Measurements from ENCODE around the gene SLC22A31.

Gene SLC22A31

GRCh38 chr16:89164847-89165680 lies 35.3 kb downstream of the SLC22A31 start:
- no peak for DNase-seq

- no peak for DNase-seq
Measured at GRCh38 chr16:89164436-89164835, 35.9 kb downstream of the SLC22A31 start.

GRCh38 chr16:89163297-89163696 lies 37.0 kb downstream of the SLC22A31 start:
- DNase-seq, result no peak

- no peak for DNase-seq
Measured at GRCh38 chr16:89161763-89162713, 38.3 kb downstream of the SLC22A31 start.

DNA sequence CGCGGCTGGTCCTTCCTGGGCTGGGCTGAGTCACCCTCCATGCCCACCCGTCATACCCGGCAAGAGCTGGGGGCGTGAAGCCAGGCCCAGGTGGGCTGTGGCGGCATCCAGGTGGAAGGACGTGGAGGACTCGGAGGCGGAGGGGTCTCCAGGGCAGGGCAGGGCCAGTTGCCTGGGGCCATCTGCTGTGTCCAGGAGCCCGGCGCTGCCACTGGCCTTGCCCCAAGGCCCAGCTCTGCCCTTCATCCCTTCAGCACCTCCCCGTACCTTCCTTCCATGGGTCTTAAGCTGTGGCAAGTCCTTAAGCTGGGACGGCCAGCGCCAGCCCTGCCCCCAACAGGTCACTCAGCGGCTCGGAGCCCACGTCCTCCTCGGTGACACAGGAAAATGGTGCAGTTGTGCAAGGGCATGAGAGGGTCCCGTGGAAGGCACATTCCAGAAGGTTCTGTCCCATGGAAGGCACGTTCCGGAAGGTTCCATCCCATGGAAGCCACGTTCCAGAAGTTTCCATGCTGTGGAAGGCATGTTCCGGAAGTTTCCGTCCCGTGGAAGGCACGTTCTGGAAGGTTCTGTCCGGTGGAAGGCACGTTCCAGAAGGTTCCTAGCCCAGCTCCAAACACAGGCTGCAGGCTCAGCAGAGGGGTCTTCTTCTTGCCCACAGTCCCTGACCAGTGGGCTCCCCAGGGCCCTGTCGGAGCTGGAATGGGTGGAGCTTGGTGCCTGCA lies 39.2 kb downstream of the SLC22A31 start:
- no peak for DNase-seq

- DNase-seq, result no peak
Measured at GRCh38 chr16:89159850-89160354, 40.4 kb downstream of the SLC22A31 start.

DNA sequence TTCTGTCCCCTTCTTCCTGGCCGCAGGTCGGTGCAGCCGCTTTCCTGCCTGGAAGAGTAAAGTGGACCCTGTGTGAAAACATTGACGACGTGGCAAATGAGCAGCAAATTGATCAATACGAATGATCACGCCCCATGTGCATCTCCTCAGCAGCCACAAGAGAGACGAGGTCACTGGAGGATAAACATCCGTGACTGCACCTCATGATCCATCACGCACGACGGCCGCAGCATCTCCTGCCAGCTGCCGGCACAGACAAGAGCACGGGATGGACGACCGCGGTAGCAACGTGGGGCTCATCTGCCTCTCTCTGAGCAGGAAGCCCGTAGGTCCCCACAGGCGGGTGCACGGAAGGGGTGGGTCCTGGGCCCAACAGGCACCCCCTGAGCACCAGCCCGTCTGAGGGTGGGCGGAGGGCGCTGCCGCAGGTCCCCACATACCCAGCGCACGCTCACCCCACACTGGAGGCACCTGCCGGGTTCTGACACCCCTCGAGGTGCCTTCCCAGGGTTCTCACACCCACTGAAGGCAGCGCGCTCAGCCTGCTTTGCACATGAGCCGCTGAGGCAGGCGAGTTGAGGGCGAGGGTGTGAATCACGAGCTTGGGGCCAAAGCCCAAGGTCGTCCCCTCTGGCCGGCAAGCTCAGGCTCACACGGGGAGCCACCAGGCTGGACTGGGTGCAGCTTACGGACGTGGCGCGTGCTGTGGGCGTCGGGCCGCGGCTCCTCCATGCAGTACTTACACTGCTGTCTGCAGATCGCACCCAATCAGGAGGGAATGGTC lies 41.1 kb downstream of the SLC22A31 start:
- DNase-seq, result no peak

DNA sequence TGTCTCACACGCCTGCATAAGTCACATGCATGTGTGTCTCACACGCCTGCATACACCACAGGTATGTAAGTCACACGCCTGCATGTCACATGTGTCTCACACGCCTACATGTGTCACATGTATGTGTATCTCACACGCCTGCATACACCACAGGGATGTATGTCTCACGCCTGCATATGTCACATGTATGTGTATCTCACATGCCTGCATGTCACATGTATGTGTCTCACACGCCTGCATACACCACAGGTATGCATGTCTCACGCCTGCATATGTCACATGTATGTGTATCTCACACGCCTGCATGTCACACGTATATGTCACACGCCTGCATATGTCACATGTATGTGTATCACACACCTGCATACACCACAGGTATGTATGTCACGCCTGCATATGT lies 42.6 kb downstream of the SLC22A31 start:
- no peak for DNase-seq

- DNase-seq, result no peak
Measured at GRCh38 chr16:89156740-89157645, 43.3 kb downstream of the SLC22A31 start.

- DNase-seq, result no peak
Measured at GRCh38 chr16:89155851-89156739, 44.2 kb downstream of the SLC22A31 start.

DNA sequence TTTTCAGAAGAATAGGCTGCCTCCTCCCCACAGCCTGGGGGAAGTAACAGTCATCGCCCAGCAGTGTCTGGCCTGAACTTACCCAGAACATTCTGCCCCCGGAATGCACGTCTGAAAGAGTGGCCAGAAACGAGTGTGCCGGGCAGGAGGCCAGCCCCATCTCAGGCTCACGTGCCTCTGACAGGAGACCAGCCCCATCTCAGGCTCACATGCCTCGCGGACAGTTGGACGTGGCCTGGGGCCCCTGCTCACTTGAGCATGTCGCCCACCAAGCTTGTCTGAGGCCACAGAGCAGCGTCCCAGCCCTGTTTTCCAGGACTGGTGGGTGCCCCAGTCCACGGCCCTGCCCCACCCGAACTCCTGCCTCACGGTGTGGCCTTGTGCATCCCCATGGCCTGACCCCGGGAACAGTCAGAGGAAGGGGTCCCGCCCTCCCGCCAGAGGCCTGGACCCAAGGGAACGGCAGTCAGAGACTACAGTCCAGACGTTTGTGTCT lies 45.1 kb downstream of the SLC22A31 start:
- no peak for DNase-seq

- DNase-seq, result no peak
Measured at GRCh38 chr16:89154390-89155183, 45.8 kb downstream of the SLC22A31 start.

GRCh38 chr16:89153848-89154271 lies 46.5 kb downstream of the SLC22A31 start:
- no peak for DNase-seq

- DNase-seq, result no peak
Measured at GRCh38 chr16:89152831-89153700, 47.3 kb downstream of the SLC22A31 start.

DNA sequence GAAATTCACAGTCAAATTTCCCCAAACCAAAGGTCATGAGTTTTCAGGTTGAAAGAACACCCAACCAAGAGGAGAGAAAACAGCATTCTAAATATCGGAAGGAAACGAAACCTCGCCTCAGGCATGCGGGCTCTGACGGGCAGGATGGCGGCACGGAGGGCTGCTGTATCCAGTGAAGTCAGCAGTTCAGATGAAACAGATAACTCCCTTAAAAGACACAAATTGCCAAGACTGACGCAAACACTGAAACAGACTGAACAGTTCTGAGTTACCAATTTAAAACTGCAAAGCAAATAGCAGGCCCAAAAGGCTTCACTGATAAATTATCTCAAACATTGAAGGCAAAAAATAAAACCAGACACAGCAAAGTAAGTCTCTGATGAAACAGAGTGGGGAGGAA lies 49.4 kb downstream of the SLC22A31 start:
- no peak for DNase-seq

DNA sequence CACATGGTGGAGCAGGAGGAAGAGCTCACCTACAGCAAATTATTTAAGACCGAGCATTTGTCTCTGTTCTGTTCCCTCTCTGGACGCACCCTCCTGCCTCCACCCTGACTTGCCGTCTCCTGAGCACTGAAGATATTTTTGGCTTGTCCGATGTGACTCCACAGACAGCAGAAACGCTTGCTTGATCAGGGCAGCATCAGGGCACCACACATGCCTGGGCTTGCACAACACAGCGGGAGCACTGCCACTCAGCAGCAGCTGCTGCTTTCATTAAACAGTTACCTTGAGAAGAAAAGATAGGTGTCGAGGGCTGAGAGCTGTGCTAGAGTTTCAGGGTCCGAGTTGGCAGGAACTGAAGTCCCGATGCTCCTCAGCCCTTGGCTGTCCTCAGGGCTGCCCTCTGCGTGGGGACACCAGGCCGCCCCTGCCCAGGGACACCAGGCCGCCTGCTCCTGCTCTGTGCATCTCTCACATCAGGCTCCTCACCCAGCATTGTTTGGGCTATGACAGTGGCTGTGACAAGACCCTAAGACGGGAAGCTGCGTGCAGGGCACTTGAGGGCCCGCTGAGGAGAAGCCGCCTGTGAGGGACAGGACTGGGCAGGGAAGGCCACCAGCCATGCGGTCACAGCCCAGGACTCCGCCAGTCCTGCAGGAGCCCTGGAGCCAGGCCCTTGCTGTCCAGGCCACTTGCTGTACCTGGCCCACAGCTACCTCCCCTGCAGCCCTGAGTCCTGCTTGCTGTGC lies 50.1 kb downstream of the SLC22A31 start:
- DNase-seq, result no peak

DNA sequence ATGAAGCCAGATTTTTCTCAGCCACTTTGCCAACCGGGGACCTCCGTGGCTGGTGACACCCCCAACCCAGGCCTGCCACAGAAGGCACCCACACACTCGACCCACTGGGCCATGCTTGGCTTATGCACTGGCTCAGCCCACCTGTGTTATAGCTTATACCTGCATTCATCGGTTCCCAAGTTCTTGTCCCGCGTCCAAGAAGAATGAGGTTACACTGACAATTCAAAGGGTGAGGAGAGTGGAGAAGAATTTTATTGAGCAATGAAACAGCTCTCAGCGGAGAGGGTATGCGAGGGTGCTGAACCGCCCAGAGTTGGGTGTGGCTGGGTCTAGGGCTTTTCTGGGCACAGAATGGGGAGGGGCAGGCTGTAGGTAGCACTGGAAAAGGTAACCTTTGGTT lies 51.0 kb downstream of the SLC22A31 start:
- no peak for DNase-seq

All from NCI-H1092 (cell line).